K562 (cell line): ENCODE measurements around the gene GOLGA6D. TPM values are rescaled to one million over a fixed set of nuclear protein-coding genes. Genes with fewer than 3 reads are reported as not detected.

Experiments used
- BRF2 ChIP-seq: IDR thresholded peaks from 3 replicates; pipeline ENCODE4 v1.6.1; 2011; ENCODE audit warnings: borderline replicate concordance, mild to moderate bottlenecking; ENCODE audit not compliant: insufficient read length, insufficient read depth
- CCNT2 ChIP-seq: IDR thresholded peaks from 2 replicates; pipeline ENCODE4 v1.6.1; 2011; ENCODE audit warnings: borderline replicate concordance, low read depth, mild to moderate bottlenecking, moderate library complexity, mixed read lengths, low read length; ENCODE audit not compliant: insufficient read length; ENCODE audit errors: extremely low read depth
- ELF1 ChIP-seq: fragments of 200-800 bp; sonication (Bioruptor generic); IDR thresholded peaks from 2 replicates; pipeline ENCODE4 v1.6.1; 2016; ENCODE audit warnings: missing genetic modification characterization, missing compliant biosample characterization
- FOXK2 ChIP-seq, 2 experiments: fragments of 450-650 bp; IDR thresholded peaks in 1 of 2; conservative IDR thresholded peaks in 1 of 2; 2 replicates each; pipeline ENCODE4 v1.6.1; 2016; ENCODE audit warnings: low read depth in 2 of 2, mild to moderate bottlenecking in 1 of 2
- KDM5B ChIP-seq: fragments of 200-600 bp; sonication (generic); IDR thresholded peaks from 2 replicates; pipeline ENCODE4 v1.6.1; 2012; ENCODE audit warnings: low read depth, mild to moderate bottlenecking, moderate library complexity, low read length, control low read depth, inconsistent platforms; ENCODE audit not compliant: insufficient replicate concordance
- MAZ ChIP-seq, 2 experiments: fragments of 450-650 bp in 1 of 2; sonication (generic) in 1 of 2; formaldehyde crosslinking; IDR thresholded peaks in 1 of 2; conservative IDR thresholded peaks in 1 of 2; 2 replicates each; pipeline versions ENCODE4 v1.4.0 to v1.5.0; 2020; ENCODE audit warnings: mild to moderate bottlenecking in 1 of 2, missing genetic modification reagents in 1 of 2
- MGA ChIP-seq: fragments of 450-650 bp; IDR thresholded peaks from 2 replicates; pipeline ENCODE4 v1.6.1; 2016; ENCODE audit warnings: mild to moderate bottlenecking, moderate library complexity
- TBP ChIP-seq: optimal IDR thresholded peaks from 2 replicates; pipeline ENCODE3; 2011; ENCODE audit warnings: low read depth, low read length, improper control_type of control experiment
- THRA ChIP-seq: fragments of 450-650 bp; IDR thresholded peaks from 2 replicates; pipeline ENCODE4 v1.6.1; 2017; ENCODE audit warnings: mild to moderate bottlenecking, moderate library complexity
- ZBTB12 ChIP-seq: fragments of 250-450 bp; sonication (Bioruptor Pico); IDR thresholded peaks from 2 replicates; pipeline ENCODE4 v1.4.0; 2020
- ZNF707 ChIP-seq: fragments of 250-450 bp; sonication (Bioruptor Pico); conservative IDR thresholded peaks from 2 replicates; pipeline ENCODE4 v1.8.0; 2022; ENCODE audit warnings: inconsistent platforms, mild to moderate bottlenecking, moderate library complexity
- polyA plus RNA-seq, 8 experiments: library from polyadenylated mRNA; depleted of rRNA in 4 of 8; stranded (reverse) in 5 of 8; unstranded in 3 of 8; fragments of >200 nt; fragmentation: Nextera tagmentation in 2 of 8; fragmentation: Illumina TruSeq in 1 of 8; extraction: Ambion mirVana in 2 of 8; extraction: Trizol in 1 of 8; gene quantifications; 2 replicates each; pipeline versions ENCODE4 v1.2.1 to v1.2.3, GENCODE V29; 2011 to 2014; ENCODE audit warnings: inconsistent platforms in 1 of 8, missing spikeins in 1 of 8
- total RNA-seq, 7 experiments: library from RNA; depleted of rRNA in 6 of 7; stranded (reverse); fragments of >200 nt in 6 of 7; fragmentation: Illumina TruSeq in 2 of 7; extraction: Trizol in 2 of 7; gene quantifications; 2 replicates each; pipeline versions ENCODE4 v1.2.1 to v1.2.3, GENCODE V29; 2011 to 2021; ENCODE audit warnings: low replicate concordance in 1 of 7

The GOLGA6D gene
- total and polyA plus RNA-seq, 9 of the 15 experiments (the other 6 are each of a cell fraction or from before 2014, with no cell fraction given), result not detected

GRCh38 chr15:75335705-75336355, 53.2 kb downstream of the GOLGA6D start, which contains the start of gene COMMD4 (continued):
- TF ChIP-seq FOXK2 (conservative IDR thresholded peaks at IDR 0.05 in 1 of 2, IDR thresholded peaks at IDR 0.05 in 1 of 2; ENCODE audit: low read depth in 2 of 2) (peak; percentile 62 to 87; a peak in 3 of 4 replicates), MGA (peak; percentile 88), ELF1 (tag) (peak; percentile 91), TBP (peak; percentile 44), MAZ (CRISPR knock-in tag; conservative IDR thresholded peaks at IDR 0.05 in 1 of 2, IDR thresholded peaks at IDR 0.05 in 1 of 2) (peak; percentile 90 to 100), CCNT2 (no peak), ZBTB12 (no peak), KDM5B (peak; percentile 78), BRF2 (no peak), ZNF707 (no peak), THRA (no peak)
